ENCODE results near the gene KRT79.
"Not testable (repeated sequence)": the region's sequence is repeated elsewhere in the genome, so short reads cannot be mapped to it uniquely, and the experiment has no call there.

GRCh38 chr12:52880499-52880898, 46.4 kb upstream of the KRT79 start:
- TF ChIP-seq CTCF (conservative IDR thresholded peaks at IDR 0.05 in 1 of 2, IDR thresholded peaks at IDR 0.05 in 1 of 2; ENCODE audit: low read depth in 1 of 2, low read length in 2 of 2); EZH2 (IDR thresholded peaks at IDR 0.05; ENCODE audit: low read length, missing control alignments): not testable (repeated sequence)

Measured in fibroblast of lung (primary cell).